ENCODE results near the gene CA5B. TPM values are rescaled to one million over a fixed set of nuclear protein-coding genes. Genes with fewer than 3 reads are reported as not detected.

The CA5B gene
- total and polyA plus RNA-seq, 4 donors = 0.55 to 2.9 (median 1.6) TPM

DNA sequence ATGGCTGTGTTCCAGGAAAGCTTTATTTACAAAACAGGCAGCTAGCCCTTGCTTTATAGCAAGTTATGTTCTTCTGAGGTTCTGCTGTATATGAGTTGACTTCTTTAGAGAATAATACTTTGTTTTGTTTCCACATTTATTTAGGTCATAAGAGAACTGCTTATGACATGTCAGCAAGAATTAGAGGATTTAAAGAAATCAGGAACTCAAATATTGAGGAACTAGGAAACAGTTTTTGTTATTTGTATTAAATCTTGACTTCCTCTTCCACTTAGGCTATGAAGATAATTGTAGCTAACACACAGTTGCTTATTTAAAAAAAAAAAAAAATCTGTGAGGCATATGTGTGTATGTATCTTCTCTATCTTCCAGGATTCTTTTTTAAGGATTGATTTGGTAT lies 66.5 kb downstream of the CA5B start:
- Histone ChIP-seq H3K4me1 (ENCODE audit: control insufficient read depth in 4 of 4, insufficient read depth in 4 of 4, low read length in 3 of 4) (no peaks in the 10 kb centered on the region), H3K9me3 (ENCODE audit: control insufficient read depth in 4 of 4, low read length in 3 of 4) (no peaks in the 10 kb centered on the region), H3K9ac (ENCODE audit: low read depth in 1 of 2, low read length in 2 of 2) (no peak overlapping the region), H3K27me3 (ENCODE audit: control insufficient read depth in 4 of 4, insufficient read depth in 4 of 4, low read length in 3 of 4) (no peaks in the 10 kb centered on the region), H3K36me3 (ENCODE audit: control insufficient read depth in 4 of 4, insufficient read depth in 3 of 4, low read depth in 1 of 4, low read length in 3 of 4) (peaks cover 1 to 23% (median 5%) of the 10 kb centered on the region in 4 donors), H3K4me3 (ENCODE audit: low read depth in 1 of 3, low read length in 3 of 3) (no peak overlapping the region), H3K27ac (ENCODE audit: low read depth in 1 of 2, low read length in 2 of 2) (no peak overlapping the region)
- DNase-seq (ENCODE audit: low spot score) = no peak
- TF ChIP-seq, protein P1, sequence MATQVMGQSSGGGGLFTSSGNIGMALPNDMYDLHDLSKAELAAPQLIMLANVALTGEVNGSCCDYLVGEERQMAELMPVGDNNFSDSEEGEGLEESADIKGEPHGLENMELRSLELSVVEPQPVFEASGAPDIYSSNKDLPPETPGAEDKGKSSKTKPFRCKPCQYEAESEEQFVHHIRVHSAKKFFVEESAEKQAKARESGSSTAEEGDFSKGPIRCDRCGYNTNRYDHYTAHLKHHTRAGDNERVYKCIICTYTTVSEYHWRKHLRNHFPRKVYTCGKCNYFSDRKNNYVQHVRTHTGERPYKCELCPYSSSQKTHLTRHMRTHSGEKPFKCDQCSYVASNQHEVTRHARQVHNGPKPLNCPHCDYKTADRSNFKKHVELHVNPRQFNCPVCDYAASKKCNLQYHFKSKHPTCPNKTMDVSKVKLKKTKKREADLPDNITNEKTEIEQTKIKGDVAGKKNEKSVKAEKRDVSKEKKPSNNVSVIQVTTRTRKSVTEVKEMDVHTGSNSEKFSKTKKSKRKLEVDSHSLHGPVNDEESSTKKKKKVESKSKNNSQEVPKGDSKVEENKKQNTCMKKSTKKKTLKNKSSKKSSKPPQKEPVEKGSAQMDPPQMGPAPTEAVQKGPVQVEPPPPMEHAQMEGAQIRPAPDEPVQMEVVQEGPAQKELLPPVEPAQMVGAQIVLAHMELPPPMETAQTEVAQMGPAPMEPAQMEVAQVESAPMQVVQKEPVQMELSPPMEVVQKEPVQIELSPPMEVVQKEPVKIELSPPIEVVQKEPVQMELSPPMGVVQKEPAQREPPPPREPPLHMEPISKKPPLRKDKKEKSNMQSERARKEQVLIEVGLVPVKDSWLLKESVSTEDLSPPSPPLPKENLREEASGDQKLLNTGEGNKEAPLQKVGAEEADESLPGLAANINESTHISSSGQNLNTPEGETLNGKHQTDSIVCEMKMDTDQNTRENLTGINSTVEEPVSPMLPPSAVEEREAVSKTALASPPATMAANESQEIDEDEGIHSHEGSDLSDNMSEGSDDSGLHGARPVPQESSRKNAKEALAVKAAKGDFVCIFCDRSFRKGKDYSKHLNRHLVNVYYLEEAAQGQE (IDR thresholded peaks at IDR 0.05) = no peak
- TF ChIP-seq NR2F2 (IDR thresholded peaks at IDR 0.05) = no peak
- TF ChIP-seq, protein P2, sequence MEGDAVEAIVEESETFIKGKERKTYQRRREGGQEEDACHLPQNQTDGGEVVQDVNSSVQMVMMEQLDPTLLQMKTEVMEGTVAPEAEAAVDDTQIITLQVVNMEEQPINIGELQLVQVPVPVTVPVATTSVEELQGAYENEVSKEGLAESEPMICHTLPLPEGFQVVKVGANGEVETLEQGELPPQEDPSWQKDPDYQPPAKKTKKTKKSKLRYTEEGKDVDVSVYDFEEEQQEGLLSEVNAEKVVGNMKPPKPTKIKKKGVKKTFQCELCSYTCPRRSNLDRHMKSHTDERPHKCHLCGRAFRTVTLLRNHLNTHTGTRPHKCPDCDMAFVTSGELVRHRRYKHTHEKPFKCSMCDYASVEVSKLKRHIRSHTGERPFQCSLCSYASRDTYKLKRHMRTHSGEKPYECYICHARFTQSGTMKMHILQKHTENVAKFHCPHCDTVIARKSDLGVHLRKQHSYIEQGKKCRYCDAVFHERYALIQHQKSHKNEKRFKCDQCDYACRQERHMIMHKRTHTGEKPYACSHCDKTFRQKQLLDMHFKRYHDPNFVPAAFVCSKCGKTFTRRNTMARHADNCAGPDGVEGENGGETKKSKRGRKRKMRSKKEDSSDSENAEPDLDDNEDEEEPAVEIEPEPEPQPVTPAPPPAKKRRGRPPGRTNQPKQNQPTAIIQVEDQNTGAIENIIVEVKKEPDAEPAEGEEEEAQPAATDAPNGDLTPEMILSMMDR (IDR thresholded peaks at IDR 0.05; ENCODE audit: low read depth, low read length, missing input control) = no peak
- TF ChIP-seq FOXA1 (IDR thresholded peaks at IDR 0.05) = no peak
- no peak for TF ChIP-seq YY1 (IDR thresholded peaks at IDR 0.05)
- TF ChIP-seq, protein P3, sequence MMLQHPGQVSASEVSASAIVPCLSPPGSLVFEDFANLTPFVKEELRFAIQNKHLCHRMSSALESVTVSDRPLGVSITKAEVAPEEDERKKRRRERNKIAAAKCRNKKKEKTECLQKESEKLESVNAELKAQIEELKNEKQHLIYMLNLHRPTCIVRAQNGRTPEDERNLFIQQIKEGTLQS (IDR thresholded peaks at IDR 0.05) = no peak
- no peak for TF ChIP-seq SP1 (IDR thresholded peaks at IDR 0.05)
- no peak for TF ChIP-seq FOXA2 (IDR thresholded peaks at IDR 0.05)
- TF ChIP-seq HNF4G (IDR thresholded peaks at IDR 0.05) = no peak
- TF ChIP-seq TAF1 (conservative IDR thresholded peaks at IDR 0.05) = no peak
- TF ChIP-seq, protein P4, sequence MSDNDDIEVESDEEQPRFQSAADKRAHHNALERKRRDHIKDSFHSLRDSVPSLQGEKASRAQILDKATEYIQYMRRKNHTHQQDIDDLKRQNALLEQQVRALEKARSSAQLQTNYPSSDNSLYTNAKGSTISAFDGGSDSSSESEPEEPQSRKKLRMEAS (IDR thresholded peaks at IDR 0.05) = no peak
- TF ChIP-seq GABPA (IDR thresholded peaks at IDR 0.05 in 1 of 2, conservative IDR thresholded peaks at IDR 0.05 in 1 of 2) = no peak
- no peak for TF ChIP-seq HNF4A (conservative IDR thresholded peaks at IDR 0.05)
- TF ChIP-seq RXRA (IDR thresholded peaks at IDR 0.05) = no peak
- TF ChIP-seq, protein P5, sequence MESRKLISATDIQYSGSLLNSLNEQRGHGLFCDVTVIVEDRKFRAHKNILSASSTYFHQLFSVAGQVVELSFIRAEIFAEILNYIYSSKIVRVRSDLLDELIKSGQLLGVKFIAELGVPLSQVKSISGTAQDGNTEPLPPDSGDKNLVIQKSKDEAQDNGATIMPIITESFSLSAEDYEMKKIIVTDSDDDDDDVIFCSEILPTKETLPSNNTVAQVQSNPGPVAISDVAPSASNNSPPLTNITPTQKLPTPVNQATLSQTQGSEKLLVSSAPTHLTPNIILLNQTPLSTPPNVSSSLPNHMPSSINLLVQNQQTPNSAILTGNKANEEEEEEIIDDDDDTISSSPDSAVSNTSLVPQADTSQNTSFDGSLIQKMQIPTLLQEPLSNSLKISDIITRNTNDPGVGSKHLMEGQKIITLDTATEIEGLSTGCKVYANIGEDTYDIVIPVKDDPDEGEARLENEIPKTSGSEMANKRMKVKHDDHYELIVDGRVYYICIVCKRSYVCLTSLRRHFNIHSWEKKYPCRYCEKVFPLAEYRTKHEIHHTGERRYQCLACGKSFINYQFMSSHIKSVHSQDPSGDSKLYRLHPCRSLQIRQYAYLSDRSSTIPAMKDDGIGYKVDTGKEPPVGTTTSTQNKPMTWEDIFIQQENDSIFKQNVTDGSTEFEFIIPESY (IDR thresholded peaks at IDR 0.05) = no peak
- TF ChIP-seq JUND (IDR thresholded peaks at IDR 0.05) = no peak

DNA sequence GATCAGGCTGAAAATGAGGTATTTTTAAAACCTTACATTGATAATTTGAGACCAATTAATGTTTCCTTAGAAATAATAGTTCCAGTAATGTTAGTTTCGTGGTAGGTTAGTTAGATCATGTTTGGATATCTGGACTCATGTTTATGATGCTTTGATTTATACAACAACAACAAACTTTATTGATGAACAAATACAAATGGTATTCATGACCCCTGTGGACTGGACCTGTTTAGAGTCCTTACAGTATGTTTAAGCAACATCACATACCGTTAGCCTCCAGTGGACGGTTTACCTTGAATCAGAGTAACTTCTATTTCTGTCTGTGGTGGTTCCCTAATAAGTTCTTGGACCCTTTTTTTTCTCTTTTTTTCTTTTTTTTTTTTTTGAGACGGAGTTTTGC lies 70.2 kb downstream of the CA5B start:
- Histone ChIP-seq H3K4me3 (ENCODE audit: low read depth in 1 of 3, low read length in 3 of 3) (no peak overlapping the region), H3K27ac (ENCODE audit: low read depth in 1 of 2, low read length in 2 of 2) (no peak overlapping the region), H3K9me3 (ENCODE audit: control insufficient read depth in 4 of 4, low read length in 3 of 4) (no peaks in the 10 kb centered on the region), H3K27me3 (ENCODE audit: control insufficient read depth in 4 of 4, insufficient read depth in 4 of 4, low read length in 3 of 4) (no peaks in the 10 kb centered on the region), H3K4me1 (ENCODE audit: control insufficient read depth in 4 of 4, insufficient read depth in 4 of 4, low read length in 3 of 4) (peaks cover 0 to 2% (median 0%) of the 10 kb centered on the region in 4 donors), H3K9ac (ENCODE audit: low read depth in 1 of 2, low read length in 2 of 2) (no peak overlapping the region), H3K36me3 (ENCODE audit: control insufficient read depth in 4 of 4, insufficient read depth in 3 of 4, low read depth in 1 of 4, low read length in 3 of 4) (peaks cover 0 to 31% (median 11%) of the 10 kb centered on the region in 4 donors)
- DNase-seq (ENCODE audit: low spot score) = no peak
- WGBS = 97% methylated on average over 4 of the region's 4 CpGs
- TF ChIP-seq HNF4G (IDR thresholded peaks at IDR 0.05) (no peak), JUND (IDR thresholded peaks at IDR 0.05) (no peak), TAF1 (conservative IDR thresholded peaks at IDR 0.05) (no peak)
- TF ChIP-seq, protein P4 (IDR thresholded peaks at IDR 0.05) = no peak

Data from liver (tissue), 9 donors.